Measurements from ENCODE around the gene LIN37. TPM values are rescaled to one million over a fixed set of nuclear protein-coding genes. Genes with fewer than 3 reads are reported as not detected.
"Not testable (repeated sequence)": the region's sequence is repeated elsewhere in the genome, so short reads cannot be mapped to it uniquely, and the experiment has no call there.

The LIN37 gene
- total RNA-seq, 1 donor from 2014 or later, result 3.0 TPM

DNA sequence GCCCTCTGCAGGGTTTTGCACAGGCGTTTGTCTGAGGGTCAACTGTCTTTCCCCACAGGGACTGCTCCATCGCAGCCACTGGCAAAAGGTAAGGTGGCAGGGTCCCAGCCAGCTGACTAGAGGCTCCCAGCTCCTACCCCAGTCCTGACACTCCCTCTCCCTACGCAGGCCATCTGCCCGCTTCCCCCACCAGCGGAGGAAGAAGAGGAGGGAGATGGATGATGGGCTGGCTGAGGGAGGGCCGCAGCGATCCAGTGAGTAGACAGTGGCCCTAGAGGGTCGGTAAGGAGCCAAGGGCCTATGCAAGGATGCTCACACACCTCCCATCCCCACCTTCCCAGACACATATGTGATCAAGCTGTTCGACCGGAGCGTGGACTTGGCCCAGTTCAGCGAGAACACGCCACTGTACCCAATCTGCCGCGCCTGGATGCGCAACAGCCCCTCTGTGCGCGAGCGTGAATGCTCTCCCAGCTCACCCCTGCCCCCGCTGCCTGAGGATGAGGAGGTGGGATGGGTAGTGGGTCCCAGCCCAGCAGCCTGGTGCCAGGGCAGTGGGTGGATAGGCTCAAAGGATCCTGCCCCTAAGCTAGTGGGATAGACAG lies 4.5 kb downstream of the LIN37 start:
- no peak for DNase-seq (ENCODE audit: low read depth in 2 of 2)

DNA sequence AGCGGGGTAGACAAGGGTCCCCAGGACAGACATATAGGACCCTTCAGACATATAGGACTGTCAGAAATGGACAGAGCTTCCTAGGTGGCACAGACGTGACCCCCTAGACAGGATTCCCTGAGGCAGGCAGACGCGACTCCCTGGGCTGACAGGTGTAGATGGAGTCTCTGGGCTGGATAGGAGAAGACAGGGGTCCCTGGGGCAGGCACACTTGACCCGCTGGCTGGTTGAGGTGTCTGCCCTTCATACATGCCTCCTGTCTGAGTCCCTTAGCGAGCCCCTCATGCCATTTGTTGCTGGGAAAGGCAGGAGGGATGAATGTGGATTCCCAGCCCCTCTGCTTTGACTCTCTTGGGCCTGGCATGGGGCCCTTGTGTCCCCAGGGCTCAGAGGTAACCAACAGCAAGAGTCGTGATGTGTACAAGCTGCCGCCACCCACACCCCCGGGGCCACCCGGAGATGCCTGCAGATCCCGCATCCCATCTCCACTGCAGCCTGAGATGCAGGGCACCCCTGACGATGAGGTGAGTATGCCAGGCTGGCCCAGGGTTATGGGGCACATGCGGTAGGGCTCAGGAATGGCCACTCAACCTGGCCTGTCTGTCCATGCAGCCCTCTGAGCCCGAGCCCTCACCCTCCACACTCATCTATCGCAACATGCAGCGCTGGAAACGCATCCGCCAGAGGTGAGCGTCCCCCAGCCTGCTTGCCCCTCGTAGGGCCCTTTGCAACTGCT lies 5.4 kb downstream of the LIN37 start:
- DNase-seq (ENCODE audit: low read depth in 2 of 2), result no peak

DNA sequence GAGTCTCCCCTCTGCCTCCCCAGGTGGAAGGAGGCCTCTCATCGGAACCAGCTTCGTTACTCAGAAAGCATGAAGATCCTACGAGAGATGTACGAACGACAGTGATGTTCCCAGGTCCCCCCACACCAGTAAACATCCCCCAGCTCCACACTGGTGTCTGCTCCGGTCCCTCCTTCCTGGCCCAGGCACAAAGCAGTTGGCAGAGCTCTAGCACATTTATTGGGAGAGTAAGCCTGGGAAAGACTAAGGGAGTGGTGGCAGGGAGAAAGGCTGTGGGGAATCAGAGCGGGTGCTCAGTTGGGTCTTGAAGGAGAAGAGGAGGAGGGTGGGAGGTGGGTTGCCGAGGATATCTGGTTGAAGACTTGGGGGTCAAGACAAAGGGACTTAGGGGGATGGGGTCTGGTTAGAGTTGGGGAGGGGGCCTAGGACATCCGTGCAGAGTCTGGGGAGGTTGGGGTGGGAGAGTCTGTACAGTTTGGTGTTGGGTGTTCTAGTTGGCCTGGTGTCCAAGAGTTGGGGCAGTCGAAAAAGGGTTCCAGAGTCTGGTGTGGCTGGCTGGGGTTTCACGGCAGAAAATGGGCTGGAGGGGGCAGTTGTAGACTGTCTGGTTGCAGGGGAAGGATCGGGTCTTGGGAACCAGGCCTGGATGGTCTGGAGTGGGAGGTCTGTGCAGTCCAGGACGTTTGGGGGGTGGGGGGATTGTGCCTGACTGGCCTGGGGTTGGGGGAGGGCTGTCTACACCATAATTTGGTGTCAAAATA lies 6.2 kb downstream of the LIN37 start:
- no peak for DNase-seq (ENCODE audit: low read depth in 2 of 2)

GRCh38 chr19:35755131-35755549 lies 6.8 kb downstream of the LIN37 start:
- DNase-seq (ENCODE audit: low read depth in 2 of 2), result no peak

DNA sequence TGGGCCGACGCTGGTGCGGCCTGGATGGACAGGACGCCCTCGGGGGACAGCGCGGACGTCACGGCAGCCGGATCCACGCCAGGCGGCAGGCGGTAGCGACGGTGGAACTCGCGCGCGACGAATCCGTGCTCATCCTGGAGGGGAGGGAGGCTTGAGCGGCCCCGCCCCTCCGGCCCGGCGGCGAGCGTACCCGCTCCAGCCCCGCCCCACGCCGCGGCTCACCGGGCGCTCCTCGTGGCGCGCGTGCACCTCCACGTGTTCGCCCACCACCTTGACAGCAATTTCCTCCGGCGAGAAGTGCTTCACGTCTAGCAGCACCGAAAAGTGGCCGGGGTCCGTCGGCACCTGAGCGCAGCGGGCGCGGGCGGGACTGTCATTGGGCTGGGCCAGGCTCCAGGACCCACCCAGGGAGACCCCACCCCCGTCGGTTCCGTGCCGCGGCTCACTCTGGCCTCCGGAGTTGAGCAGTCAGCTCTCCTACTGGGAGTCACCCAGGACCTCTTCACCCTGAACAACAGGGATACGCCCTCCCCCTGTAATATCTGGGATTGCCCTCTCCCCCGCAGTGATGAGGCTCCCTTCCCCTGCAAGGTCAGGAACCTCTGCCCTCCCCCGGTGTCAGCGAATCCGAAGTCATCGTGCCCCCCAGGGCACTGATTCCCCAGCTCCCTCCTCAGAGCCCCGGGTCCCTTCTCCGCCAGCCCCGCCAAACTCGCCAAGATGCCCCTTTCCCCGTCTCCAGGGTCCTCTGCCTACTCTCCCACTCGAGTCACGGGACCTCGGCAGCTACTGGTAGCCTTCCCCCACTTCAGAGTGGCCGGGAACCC lies 7.4 kb downstream of the LIN37 start:
- DNase-seq (ENCODE audit: low read depth in 2 of 2), result peak in 1 of 2 donors; percentile 45

- peak in 1 of 2 donors; percentile 33 for DNase-seq (ENCODE audit: low read depth in 2 of 2)
Measured at GRCh38 chr19:35756377-35757230, 8.2 kb downstream of the LIN37 start, which contains the start of gene HSPB6. Gene HSPB6, minus strand, starts transcription at chr19:35757029. Its CDS starts 21 bp downstream, at chr19:35757008.

GRCh38 chr19:35757231-35757748 lies 8.9 kb downstream of the LIN37 start:
- no peak for DNase-seq (ENCODE audit: low read depth in 2 of 2)

DNA sequence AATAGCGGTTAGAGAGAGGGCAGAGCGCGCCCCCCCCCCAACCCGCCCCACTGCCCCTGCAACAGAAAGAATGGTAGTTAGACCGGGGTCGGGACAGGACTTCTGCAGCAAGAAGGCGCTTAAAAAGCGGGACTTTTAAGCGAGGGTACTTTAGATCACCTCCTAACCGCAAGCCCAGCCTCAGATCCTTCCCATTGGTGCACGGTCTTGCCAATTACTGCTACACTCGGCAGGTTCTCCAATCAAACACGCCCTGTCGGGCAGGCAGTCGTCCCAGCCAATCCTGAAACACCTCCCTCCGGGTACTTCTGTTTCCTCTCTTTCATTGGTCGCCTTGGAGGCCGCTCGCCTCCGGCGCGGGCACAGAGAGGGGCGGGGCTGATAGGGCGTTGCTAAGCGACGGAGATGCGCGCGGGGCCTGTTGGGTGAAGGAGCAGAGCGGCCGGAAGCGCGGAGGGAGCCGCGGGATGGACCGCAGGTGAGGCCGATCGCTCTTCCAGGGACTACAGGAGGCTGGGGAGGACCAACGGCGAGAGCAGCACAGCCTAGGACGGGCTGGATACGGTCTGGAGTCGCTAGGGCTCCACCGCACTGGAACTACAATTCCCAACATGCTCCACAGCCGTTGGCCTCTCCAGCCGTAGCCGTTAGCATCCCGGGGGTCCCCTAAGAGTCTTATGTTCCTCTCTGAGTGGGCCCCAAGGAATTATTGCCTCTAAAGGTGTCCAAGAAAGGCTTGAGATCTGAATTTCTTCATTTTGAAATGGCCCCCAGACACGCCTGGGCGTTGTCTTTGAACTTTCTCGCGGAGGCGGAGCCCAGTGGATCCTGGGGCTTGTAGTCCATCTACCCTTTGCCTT lies 9.6 kb downstream of the LIN37 start, which contains the start of gene PROSER3:
PROSER3 (plus strand) TSS at position 428 of the 860 bp plus-strand sequence; CDS start at position 468, 40 bp downstream.
- peak; percentile 99 to 100 for DNase-seq (ENCODE audit: low read depth in 2 of 2)

DNA sequence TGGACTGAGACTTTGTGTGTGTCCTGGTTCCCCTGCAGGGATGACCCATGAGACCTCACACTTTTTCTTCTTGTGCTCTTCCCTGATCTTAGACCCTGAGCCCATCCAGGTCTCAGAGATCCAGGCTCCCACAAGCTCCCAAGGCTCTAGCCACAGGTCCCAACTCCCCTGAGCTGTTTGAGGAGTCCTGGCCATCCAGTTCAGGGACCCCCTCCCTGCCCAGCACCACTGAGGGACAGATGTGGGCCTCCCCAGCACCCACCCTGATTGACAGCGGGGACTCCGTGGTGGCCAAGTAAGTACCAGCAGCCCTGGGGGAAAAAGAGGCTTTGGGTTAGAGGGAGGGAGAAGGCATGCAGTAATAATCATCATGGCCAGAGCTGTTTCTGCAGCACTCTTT lies 11.3 kb downstream of the LIN37 start:
- DNase-seq (ENCODE audit: low read depth in 2 of 2), result no peak

DNA sequence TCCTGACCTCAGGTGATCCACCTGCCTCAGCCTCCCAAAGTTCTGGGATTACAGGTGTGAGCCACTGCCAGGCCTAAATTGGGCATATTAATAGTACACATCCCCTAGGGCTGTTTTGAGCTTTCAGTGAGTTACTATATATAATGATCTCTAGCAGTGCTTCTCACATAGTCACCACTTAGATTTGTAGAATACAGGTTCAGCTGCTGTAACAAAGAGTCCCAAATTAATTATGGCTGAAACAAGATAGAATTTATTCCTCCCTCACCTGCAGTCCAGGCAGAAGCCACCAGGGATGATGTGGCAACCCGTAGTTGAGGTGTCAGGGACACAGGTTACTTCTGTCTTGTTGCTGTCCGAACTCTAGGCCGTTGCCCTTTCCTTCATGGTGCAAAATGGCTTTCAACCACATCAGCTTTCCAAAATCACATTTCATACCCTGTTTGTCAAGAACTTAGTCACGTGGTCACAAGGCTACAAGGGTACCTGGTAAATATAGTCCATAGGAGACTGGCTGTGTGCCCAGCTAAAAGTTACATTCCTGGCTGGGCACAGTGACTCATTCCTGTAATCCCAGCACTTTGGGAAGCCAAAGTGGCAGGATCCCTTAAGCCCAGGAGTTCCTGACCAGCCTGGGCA lies 12.5 kb downstream of the LIN37 start:
- no peak for DNase-seq (ENCODE audit: low read depth in 2 of 2)

DNA sequence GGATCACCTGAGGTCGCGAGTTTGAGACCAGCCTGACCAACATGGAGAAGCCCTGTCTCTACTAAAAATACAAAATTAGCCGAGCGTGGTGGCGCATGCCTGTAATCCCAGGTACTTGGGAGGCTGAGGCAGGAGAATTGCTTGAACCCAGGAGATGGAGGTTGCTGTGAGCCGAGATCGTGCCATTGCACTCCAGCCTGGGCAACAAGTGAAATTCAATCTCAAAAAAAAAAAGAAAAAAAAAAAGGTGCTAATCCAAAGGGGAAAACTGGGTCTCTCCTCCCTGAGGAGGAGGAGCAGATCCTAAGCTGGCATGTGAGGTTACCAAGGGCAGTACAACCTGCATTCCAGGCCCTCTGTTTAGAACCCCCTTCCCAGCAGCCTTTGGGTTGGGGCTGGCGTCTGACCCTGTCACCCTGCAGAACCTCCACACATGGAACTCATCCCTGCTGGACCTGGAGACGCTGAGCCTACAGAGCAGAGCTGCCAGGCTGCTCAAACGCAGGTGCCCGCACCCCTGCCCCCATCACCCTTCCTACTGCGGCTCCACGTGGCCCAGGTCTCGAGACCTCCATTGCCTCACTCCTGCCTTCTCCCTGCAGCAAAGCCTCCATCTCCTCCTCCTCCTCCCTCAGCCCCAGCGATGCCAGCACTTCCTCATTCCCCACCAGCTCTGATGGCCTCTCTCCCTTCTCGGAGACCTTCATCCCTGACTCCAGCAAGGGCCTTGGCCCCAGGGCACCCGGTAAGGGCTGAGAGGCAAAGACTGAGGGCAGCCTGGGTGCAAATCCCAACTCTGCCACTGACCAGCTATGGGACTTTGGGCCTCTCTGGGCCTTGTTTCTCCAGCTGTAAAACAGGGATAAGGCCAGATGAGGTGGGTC lies 16.3 kb downstream of the LIN37 start:
- DNase-seq (ENCODE audit: low read depth in 2 of 2), result no peak

DNA sequence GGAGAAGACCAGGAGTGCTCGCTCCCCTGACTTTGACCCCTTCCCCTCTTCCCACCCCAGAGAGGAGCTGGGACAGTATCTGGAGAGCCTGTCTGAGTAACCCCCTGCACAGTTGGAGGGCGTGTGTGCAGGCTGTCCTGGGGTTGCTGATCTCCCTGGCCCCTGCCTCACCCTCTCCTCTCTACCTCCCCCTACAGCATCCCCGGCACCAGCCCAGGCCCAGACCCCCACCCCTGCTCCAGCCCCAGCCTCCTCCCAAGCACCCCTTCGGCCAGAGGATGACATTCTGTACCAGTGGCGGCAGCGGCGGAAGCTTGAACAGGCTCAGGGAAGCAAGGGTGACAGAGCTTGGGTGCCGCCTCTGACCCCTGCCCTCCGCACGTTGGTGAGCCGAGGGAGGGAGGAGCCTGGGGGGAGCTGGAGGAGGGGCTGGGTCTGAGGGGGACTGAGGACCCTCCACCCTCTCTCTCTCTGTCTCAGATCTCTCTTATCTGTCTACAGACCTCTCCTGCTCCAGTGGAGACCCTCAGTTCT lies 18.3 kb downstream of the LIN37 start:
- DNase-seq (ENCODE audit: low read depth in 2 of 2), result no peak

DNA sequence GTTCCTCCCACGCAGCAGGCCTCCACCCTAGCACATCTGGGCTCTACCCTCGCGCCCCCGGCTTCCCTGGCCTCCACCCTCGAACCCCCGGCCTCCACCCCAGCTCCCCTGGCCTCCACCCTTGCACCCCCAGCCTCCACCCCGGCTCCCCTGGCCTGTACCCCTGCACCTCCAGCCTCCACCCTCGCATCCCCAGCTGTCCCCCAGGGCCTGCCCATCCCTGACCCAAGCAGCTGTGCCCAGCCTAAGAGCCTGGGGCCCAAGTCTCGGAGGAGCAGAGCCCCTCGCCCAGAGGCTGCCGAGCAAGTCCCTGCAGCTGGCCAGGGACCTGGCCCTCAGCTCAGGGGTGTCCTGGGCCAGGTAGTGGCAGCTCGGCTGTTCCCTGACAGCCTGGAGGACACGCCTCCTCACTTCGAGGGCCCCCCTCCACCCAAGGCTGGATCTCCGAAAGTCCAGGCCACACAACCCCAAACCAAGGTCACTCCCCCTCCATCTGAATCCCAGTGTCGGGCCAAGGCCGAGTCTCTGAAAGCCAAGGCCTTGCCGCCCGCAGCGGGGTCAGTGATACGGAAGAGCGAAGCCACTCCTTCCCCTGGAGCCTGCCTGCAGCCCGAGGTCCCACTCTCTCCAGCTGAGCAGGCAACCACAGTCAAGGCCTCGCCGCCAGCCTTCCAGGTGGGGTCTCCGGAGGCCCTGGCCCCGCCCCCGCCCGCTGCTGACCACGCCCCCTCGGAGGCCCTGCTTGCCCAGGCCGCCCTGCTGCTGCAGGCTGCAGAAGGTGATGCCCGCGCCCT lies 19.1 kb downstream of the LIN37 start:
- no peak for DNase-seq (ENCODE audit: low read depth in 2 of 2)

- no peak for DNase-seq (ENCODE audit: low read depth in 2 of 2)
Measured at GRCh38 chr19:35768082-35768421, 19.7 kb downstream of the LIN37 start.

GRCh38 chr19:35772362-35772761 lies 24.0 kb downstream of the LIN37 start:
- DNase-seq (ENCODE audit: low read depth in 2 of 2), result not testable (repeated sequence)

GRCh38 chr19:35773020-35773806 lies 24.8 kb downstream of the LIN37 start:
- no peak for DNase-seq (ENCODE audit: low read depth in 2 of 2)
